Motor neuron (in vitro differentiated cells): ENCODE results near the gene AIRE. TPM values are rescaled to one million over a fixed set of nuclear protein-coding genes. Genes with fewer than 3 reads are reported as not detected.
"Not testable (repeated sequence)": the region's sequence is repeated elsewhere in the genome, so short reads cannot be mapped to it uniquely, and the experiment has no call there.

Experiments used
- ATAC-seq, 8 experiments: fragments of 200-7000 bp; cut with Tn5 transposase; replicated peaks in 6 of 8; 2 replicates each; pipeline ENCODE4 v1.8.0; 2021; ENCODE audit warnings: mild to moderate bottlenecking in 8 of 8, moderate library complexity in 8 of 8
- H3K27ac ChIP-seq, 2 donors: fragments of 250-450 bp; sonication (Bioruptor Pico); 2 replicates each; pipeline ENCODE4 v1.9.0; 2021; ENCODE audit warnings: antibody characterized with exemption in 2 of 2, mild to moderate bottlenecking in 2 of 2, moderate library complexity in 1 of 2
- H3K4me1 ChIP-seq, 2 donors: fragments of 250-450 bp; sonication (Bioruptor Pico); replicated peaks in 1 of 2; 2 replicates each; pipeline ENCODE4 v1.6.1; 2021; ENCODE audit warnings: antibody characterized with exemption in 2 of 2, mild to moderate bottlenecking in 2 of 2, moderate library complexity in 1 of 2
- H3K4me3 ChIP-seq, 5 donors: fragments of 250-450 bp; sonication (Bioruptor Pico); 2 replicates each; pipeline ENCODE4 v1.9.0; 2021; ENCODE audit warnings: antibody characterized with exemption in 5 of 5, mild to moderate bottlenecking in 5 of 5, moderate library complexity in 4 of 5
- WGBS, 10 experiments: fragments of 450-650 bp; shearing (Covaris generic); methylation state at CpG; one replicate each; pipeline ENCODE4 v1.0.0; 2022; 5-methylcytosine and 5-hydroxymethylcytosine counted together
- in situ Hi-C, 9 experiments: fragments of 400-800 bp; cut with MboI; loops; one replicate each; pipeline ENCODE4 v1.15.0; 2021; ENCODE audit warnings: low sequenced_read_pairs in 9 of 9, low pct_unique_long_range_greater_than_20kb in 2 of 9; ENCODE audit not compliant: unreplicated experiment in 9 of 9
- total RNA-seq, 8 experiments: library from RNA; unstranded; fragments of 300-600 nt; gene quantifications; 2 replicates each; pipeline versions ENCODE4 v1.2.3 to v1.2.4, GENCODE V29; 2022

The AIRE gene
- total RNA-seq, 8 experiments from 2014 or later = 0.05 to 0.58 (median 0.21) TPM; not detected in 1

- in situ Hi-C loops = loop anchor here in 1 of 9 experiments (25.0 kb wide), 1 partner anchor 452 kb away; no protein-coding TSS in a partner anchor
- H3K27ac ChIP-seq = no peak overlapping the region
- WGBS, 10 experiments = 80 to 100% methylated on average over 1 to 4 of the region's 24 CpGs; no CpG with 5 or more reads in 8 of the 10 experiments
- H3K4me1 ChIP-seq = peaks cover 11 to 19% of the 10 kb centered on the region in 2 donors
- H3K4me3 ChIP-seq = no peak overlapping the region
- no peak for ATAC-seq
Measured at GRCh38 chr21:44335266-44336059, 49.8 kb downstream of the AIRE start.

GRCh38 chr21:44337449-44337848 lies 51.8 kb downstream of the AIRE start:
- in situ Hi-C loops = loop anchor here in 1 of 9 experiments (25.0 kb wide), 1 partner anchor 450 kb away; no protein-coding TSS in a partner anchor
- peaks cover 11 to 19% of the 10 kb centered on the region in 2 donors for H3K4me1 ChIP-seq
- peak overlapping the region in 1 of 5 donors; percentile 45 for H3K4me3 ChIP-seq
- no peak overlapping the region for H3K27ac ChIP-seq
- ATAC-seq = no peak
- WGBS, 10 experiments = 32 to 100% (median 90%) methylated on average over 1 to 3 of the region's 3 CpGs; no CpG with 5 or more reads in 1 of the 10 experiments

DNA sequence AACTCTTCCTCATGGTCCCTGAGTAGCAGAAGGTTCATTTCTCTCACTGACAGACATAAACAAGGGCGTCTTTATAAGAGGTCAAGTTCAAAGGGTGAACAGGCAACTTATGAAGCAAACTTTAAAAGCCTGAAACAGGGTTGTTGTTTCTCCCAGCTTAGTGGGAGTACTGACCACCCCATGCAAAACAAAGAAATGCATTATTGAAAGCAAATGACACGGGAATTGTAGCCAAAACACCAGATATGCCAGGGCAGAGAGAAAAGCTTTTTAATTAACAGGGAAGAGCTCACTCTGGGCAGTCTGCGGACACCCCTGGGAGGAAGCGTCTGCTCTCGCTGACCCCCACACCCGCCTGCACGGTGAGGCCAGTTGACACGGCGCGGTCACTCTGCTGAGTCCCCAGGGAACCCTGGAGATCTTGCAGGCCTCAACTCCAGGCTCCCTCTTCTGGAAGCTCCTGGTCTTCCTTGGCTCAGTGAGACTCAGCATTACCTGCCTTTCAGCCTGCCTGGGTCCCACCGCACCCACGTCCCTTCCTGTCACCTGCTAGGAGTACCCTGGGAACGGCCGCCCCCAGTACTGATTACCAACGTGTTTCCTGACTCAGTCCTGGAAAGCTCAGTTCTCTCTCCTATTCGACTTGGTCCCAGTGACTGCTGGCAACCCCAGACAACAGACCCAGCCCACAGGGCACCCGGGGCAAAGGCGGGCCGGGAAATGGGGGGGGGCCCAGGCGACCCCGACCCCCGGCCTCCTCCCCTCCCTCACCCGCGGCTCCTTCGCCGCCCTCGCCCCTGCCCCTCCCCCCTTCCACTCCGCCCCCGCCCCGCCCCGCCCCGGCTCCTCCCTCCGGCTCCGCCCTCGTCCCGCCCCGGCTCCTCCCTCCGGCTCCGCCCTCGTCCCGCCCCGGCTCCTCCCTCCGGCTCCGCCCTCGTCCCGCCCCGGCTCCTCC lies 52.5 kb downstream of the AIRE start:
- Histone ChIP-seq H3K4me1 (peaks cover 11 to 19% of the 10 kb centered on the region in 2 donors), H3K27ac (peak overlapping the region; percentile 76 to 78), H3K4me3 (peak overlapping the region; percentile 44 to 54 (median 48))
- ATAC-seq = peak; percentile 6 to 66 (median 48)
- WGBS, 10 experiments = 6 to 71% (median 13%) methylated on average over 1 to 10 of the region's 47 CpGs; no CpG with 5 or more reads in 2 of the 10 experiments
- in situ Hi-C loops = loop anchor here in 1 of 9 experiments (25.0 kb wide), 1 partner anchor 449 kb away; no protein-coding TSS in a partner anchor

GRCh38 chr21:44338971-44339910 lies 53.6 kb downstream of the AIRE start, which contains the start of gene CFAP410:
CFAP410 (minus strand) TSS chr21:44339390; CDS start chr21:44339194, 196 bp downstream.
- H3K4me3 ChIP-seq = peak within 1 kb of the TSS; percentile 49 to 64 (median 54)
- in situ Hi-C loops = loop anchor here in 1 of 9 experiments (25.0 kb wide), 1 partner anchor 448 kb away; no protein-coding TSS in a partner anchor
- 0 to 13% (median 2%) methylated on average over 1 to 12 of the region's 90 CpGs; no CpG with 5 or more reads in 2 of the 10 experiments for WGBS, 10 experiments
- peaks cover 11 to 19% of the 10 kb centered on the region in 2 donors for H3K4me1 ChIP-seq
- ATAC-seq = peak; percentile 83 to 92 (median 86)
- H3K27ac ChIP-seq = peak within 1 kb of the TSS; percentile 100

DNA sequence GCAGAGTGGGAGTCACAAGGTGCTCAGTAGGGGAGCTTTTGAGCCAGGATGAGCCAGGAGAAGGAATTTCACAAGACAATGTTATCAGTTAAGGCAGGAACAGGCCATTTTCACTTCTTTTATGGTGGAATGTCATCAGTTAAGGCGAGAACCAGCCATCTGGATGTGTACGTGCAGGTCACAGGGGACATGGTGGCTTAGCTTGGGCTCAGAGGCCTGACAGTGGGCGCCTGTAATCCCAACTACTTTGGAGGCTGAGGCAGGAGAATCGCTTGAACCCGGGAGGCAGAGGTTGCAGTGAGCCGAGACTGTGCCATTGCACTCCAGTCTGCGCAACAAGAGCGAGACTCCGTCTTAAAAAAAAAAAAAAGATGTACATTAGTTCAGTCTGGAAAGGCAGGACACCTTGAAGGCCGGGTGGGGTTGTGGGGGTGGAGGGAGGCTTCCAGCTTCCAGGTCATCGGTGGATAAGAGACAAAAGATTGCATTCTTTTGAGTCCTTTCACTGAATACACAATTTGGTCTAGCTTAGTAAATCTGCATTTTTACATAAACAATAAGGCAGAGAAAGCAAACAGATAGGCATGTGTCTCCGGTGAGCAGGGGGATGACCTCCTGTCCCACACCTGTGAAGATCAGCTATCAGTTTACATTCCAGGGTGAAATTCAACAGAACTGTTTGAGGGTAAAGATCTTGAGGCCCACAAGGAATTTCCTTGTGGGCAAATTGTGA lies 56.2 kb downstream of the AIRE start:
- H3K4me3 ChIP-seq, H3K27ac ChIP-seq, ATAC-seq: not testable (repeated sequence)
- in situ Hi-C loops = loop anchor here in 1 of 9 experiments (25.0 kb wide), 1 partner anchor 445 kb away; no protein-coding TSS in a partner anchor
- WGBS, 10 experiments = 20 to 87% (median 75%) methylated on average over 1 to 7 of the region's 12 CpGs; no CpG with 5 or more reads in 3 of the 10 experiments
- peaks cover 19% of the 10 kb centered on the region in 2 donors for H3K4me1 ChIP-seq

- peaks cover 14 to 16% of the 10 kb centered on the region in 2 donors for H3K4me1 ChIP-seq
- not testable (repeated sequence) for ATAC-seq, H3K4me3 ChIP-seq, H3K27ac ChIP-seq
- in situ Hi-C loops = loop anchor here in 1 of 9 experiments (25.0 kb wide), 1 partner anchor 444 kb away; no protein-coding TSS in a partner anchor
- 48 to 87% (median 71%) methylated on average over 2 to 8 of the region's 8 CpGs; no CpG with 5 or more reads in 2 of the 10 experiments for WGBS, 10 experiments
Measured at GRCh38 chr21:44342981-44343380, 57.3 kb downstream of the AIRE start.

- Histone ChIP-seq H3K4me1 (peaks cover 14 to 16% of the 10 kb centered on the region in 2 donors), H3K4me3 (no peak overlapping the region), H3K27ac (no peak overlapping the region)
- in situ Hi-C loops = loop anchor here in 1 of 9 experiments (25.0 kb wide), 1 partner anchor 443 kb away; no protein-coding TSS in a partner anchor
- ATAC-seq = peak in 5 of 8 experiments; percentile 6 to 45 (median 20)
- 70 to 90% (median 80%) methylated on average over 2 to 4 of the region's 17 CpGs; no CpG with 5 or more reads in 7 of the 10 experiments for WGBS, 10 experiments
Measured at GRCh38 chr21:44344541-44345183, 59.0 kb downstream of the AIRE start.

- peaks cover 6 to 14% of the 10 kb centered on the region in 2 donors for H3K4me1 ChIP-seq
- WGBS, 10 experiments = 58 to 60% (median 60%) methylated on average over 1 to 9 of the region's 11 CpGs; no CpG with 5 or more reads in 6 of the 10 experiments
- no peak overlapping the region for H3K27ac ChIP-seq
- in situ Hi-C loops = loop anchor here in 1 of 9 experiments (25.0 kb wide), 1 partner anchor 442 kb away; no protein-coding TSS in a partner anchor
- no peak overlapping the region for H3K4me3 ChIP-seq
- no peak for ATAC-seq
Measured at GRCh38 chr21:44345495-44345894, 59.8 kb downstream of the AIRE start.

DNA sequence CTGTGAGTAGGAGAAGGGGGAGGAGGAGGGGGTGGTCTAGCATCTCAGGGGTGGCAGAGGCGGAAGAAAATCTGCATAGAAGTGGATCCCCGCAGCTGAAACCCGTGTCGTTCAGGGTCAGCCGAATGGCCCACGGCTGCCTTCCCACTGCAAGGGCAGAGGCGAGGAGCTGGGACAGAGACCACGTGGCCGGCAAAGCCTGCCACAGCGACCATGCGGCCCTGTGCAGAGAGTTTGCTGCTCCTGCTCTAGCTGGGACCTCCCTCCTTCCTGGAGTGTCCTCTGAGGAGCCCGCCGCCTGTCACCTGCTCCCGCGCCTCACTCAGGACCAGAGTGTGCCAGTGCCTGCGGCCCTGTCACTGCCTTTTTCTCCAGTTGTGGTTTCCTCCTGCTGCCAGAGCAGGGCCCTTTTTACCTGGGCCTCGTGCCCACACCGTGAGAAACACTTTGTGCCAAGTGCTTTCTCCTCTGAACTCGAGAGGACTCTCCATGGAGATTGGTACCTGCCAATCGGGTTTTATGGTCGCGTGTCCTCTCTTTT lies 62.3 kb downstream of the AIRE start:
- peak in 4 of 8 experiments; percentile 65 to 79 (median 72) for ATAC-seq
- Histone ChIP-seq H3K27ac (no peak overlapping the region), H3K4me1 (peaks cover 6 to 14% of the 10 kb centered on the region in 2 donors), H3K4me3 (no peak overlapping the region)
- WGBS, 10 experiments = 13 to 100% (median 69%) methylated on average over 3 to 8 of the region's 22 CpGs; no CpG with 5 or more reads in 5 of the 10 experiments
- in situ Hi-C loops = loop anchor here in 1 of 9 experiments (25.0 kb wide), 1 partner anchor 439 kb away; no protein-coding TSS in a partner anchor
